CD14-positive monocyte (primary cell): ENCODE results near the gene TSPAN3. TPM values are rescaled to one million over a fixed set of nuclear protein-coding genes. Genes with fewer than 3 reads are reported as not detected.
A peak's percentile ranks its signal among the peaks of the same experiment; 100 is the strongest.

Source experiments
- DNase-seq, 3 donors: peaks; one replicate each; pipeline ENCODE4 v3.0.0-alpha.2; 2011 to 2022
- H2AFZ ChIP-seq: 2 replicates; pipeline ENCODE4 v1.6.0; 2012; ENCODE audit warnings: mild to moderate bottlenecking, low read depth, low read length, inconsistent platforms; ENCODE audit not compliant: insufficient read depth, poor library complexity, severe bottlenecking
- H3K27ac ChIP-seq, 2 donors: 1 replicate in 1 of 2; 2 replicates in 1 of 2; pipeline ENCODE4 v1.5.1; 2012 to 2013; ENCODE audit warnings: low read length in 2 of 2, control low read depth in 1 of 2, inconsistent platforms in 1 of 2, low read depth in 1 of 2, mild to moderate bottlenecking in 1 of 2
- H3K27me3 ChIP-seq, 2 donors: one replicate each; pipeline versions ENCODE4 v1.6.0 to v1.6.1; 2011 to 2013; ENCODE audit warnings: low read length in 2 of 2; ENCODE audit not compliant: control insufficient read depth in 2 of 2, insufficient read depth in 2 of 2
- H3K36me3 ChIP-seq, 2 donors: replicated peaks in 1 of 2; 1 replicate in 1 of 2; 2 replicates in 1 of 2; pipeline versions ENCODE4 v1.5.1 to v1.6.1; 2012 to 2013; ENCODE audit warnings: low read length in 2 of 2, control low read depth in 1 of 2, inconsistent platforms in 1 of 2, mild to moderate bottlenecking in 1 of 2; ENCODE audit not compliant: insufficient read depth in 2 of 2, control insufficient read depth in 1 of 2
- H3K4me1 ChIP-seq, 2 donors: 1 replicate in 1 of 2; 2 replicates in 1 of 2; pipeline versions ENCODE4 v1.5.1 to v1.6.1; 2012 to 2013; ENCODE audit warnings: low read length in 2 of 2, control low read depth in 1 of 2, inconsistent platforms in 1 of 2, mild to moderate bottlenecking in 1 of 2, moderate library complexity in 1 of 2; ENCODE audit not compliant: insufficient read depth in 2 of 2, control insufficient read depth in 1 of 2
- H3K4me2 ChIP-seq: replicated peaks from 2 replicates; pipeline ENCODE3; 2012; ENCODE audit warnings: low read length, moderate library complexity, mild to moderate bottlenecking; ENCODE audit not compliant: poor library complexity, severe bottlenecking; ENCODE audit errors: extremely low read depth
- H3K4me3 ChIP-seq, 3 experiments: fragments of 200-600 bp in 1 of 3; sonication (generic) in 1 of 3; replicated peaks in 1 of 3; 1 replicate in 2 of 3; 2 replicates in 1 of 3; pipeline ENCODE4 v1.5.1; 2011 to 2013; ENCODE audit warnings: low read length in 3 of 3, mild to moderate bottlenecking in 3 of 3, control low read depth in 2 of 3, low read depth in 2 of 3, inconsistent platforms in 1 of 3, moderate library complexity in 1 of 3
- H3K79me2 ChIP-seq: 2 replicates; pipeline ENCODE4 v1.6.0; 2012; ENCODE audit warnings: mild to moderate bottlenecking, control low read depth, inconsistent platforms, low read length, moderate library complexity; ENCODE audit not compliant: insufficient read depth
- H3K9ac ChIP-seq: 2 replicates; pipeline ENCODE4 v1.6.0; 2017; ENCODE audit warnings: low read length, mild to moderate bottlenecking; ENCODE audit not compliant: insufficient read depth, poor library complexity, severe bottlenecking
- H3K9me3 ChIP-seq, 2 donors: replicated peaks in 1 of 2; 1 replicate in 1 of 2; 2 replicates in 1 of 2; pipeline versions ENCODE4 v1.5.1 to v1.6.1; 2012 to 2013; ENCODE audit warnings: low read length in 2 of 2, control low read depth in 1 of 2; ENCODE audit not compliant: control insufficient read depth in 1 of 2, insufficient read depth in 1 of 2
- H4K20me1 ChIP-seq: 2 replicates; pipeline ENCODE4 v1.6.0; 2012; ENCODE audit warnings: mild to moderate bottlenecking, low read length, control low read depth, moderate library complexity; ENCODE audit not compliant: insufficient read depth
- H3K27ac Mint-ChIP-seq, 7 donors: one replicate each; pipeline ENCODE4 v1.8.0; 2020; ENCODE audit warnings: mild to moderate bottlenecking in 7 of 7, mixed read lengths in 7 of 7, moderate library complexity in 6 of 7, inconsistent platforms in 2 of 7
- H3K27me3 Mint-ChIP-seq, 3 donors: one replicate each; pipeline ENCODE4 v1.8.0; 2021 to 2022; ENCODE audit warnings: low read depth in 3 of 3, mild to moderate bottlenecking in 3 of 3, mixed read lengths in 3 of 3, moderate library complexity in 3 of 3, inconsistent platforms in 1 of 3
- H3K36me3 Mint-ChIP-seq, 2 donors: one replicate each; pipeline ENCODE4 v1.8.0; 2020; ENCODE audit warnings: mixed read lengths in 2 of 2, inconsistent platforms in 1 of 2, mild to moderate bottlenecking in 1 of 2
- H3K4me1 Mint-ChIP-seq: one replicate; pipeline ENCODE4 v1.8.0; 2020; ENCODE audit warnings: mild to moderate bottlenecking, mixed read lengths
- H3K4me3 Mint-ChIP-seq, 2 donors: one replicate each; pipeline ENCODE4 v1.8.0; 2020; ENCODE audit warnings: mild to moderate bottlenecking in 2 of 2, mixed read lengths in 2 of 2, moderate library complexity in 1 of 2
- H3K9me3 Mint-ChIP-seq, 7 donors: one replicate each; pipeline ENCODE4 v1.8.0; 2020 to 2022; ENCODE audit warnings: mixed read lengths in 7 of 7, mild to moderate bottlenecking in 6 of 7, moderate library complexity in 6 of 7, inconsistent platforms in 2 of 7
- CTCF ChIP-seq: fragments of 200-600 bp; IDR thresholded peaks from one replicate; pipeline ENCODE4 v1.8.0; 2022; ENCODE audit warnings: antibody characterized with exemption, mild to moderate bottlenecking
- WGBS: methylation state at CpG from one replicate; pipeline ENCODE4 v1.1.5; 2013; ENCODE audit warnings: missing lambda C conversion rate; ENCODE audit not compliant: insufficient coverage; 5-methylcytosine and 5-hydroxymethylcytosine counted together
- intact Hi-C, 2 donors: fragments of 100-400 bp; cut with micrococcal nuclease; formaldehyde crosslinking; loops; one replicate each; pipeline versions ENCODE4 v1.15.0 to v1.15.1; 2023
- polyA plus RNA-seq, 3 donors: library from polyadenylated mRNA; depleted of rRNA in 1 of 3; unstranded in 2 of 3; stranded (reverse) in 1 of 3; fragments of 300-500 nt in 2 of 3; fragments of >200 nt in 1 of 3; fragmentation: Illumina TruSeq in 2 of 3; gene quantifications; 1 replicate in 2 of 3; 2 replicates in 1 of 3; pipeline ENCODE4 v1.2.3, GENCODE V29; 2012 to 2021

The TSPAN3 gene
- polyA plus RNA-seq, 3 donors = 26.0 to 68.0 (median 53.2) TPM

- Mint-ChIP-seq H3K27me3 (no peaks in the 10 kb centered on the region), H3K27ac (peak overlapping the region in 2 of 7 donors; percentile 8 to 61), H3K9me3 (peaks cover 0 to 3% (median 0%) of the 10 kb centered on the region in 7 donors), H3K4me1 (peaks cover 51% of the 10 kb centered on the region), H3K36me3 (no peaks in the 10 kb centered on the region), H3K4me3 (no peak overlapping the region)
- H2AFZ ChIP-seq = no peak overlapping the region
- no peaks in the 10 kb centered on the region for H3K9me3 ChIP-seq
- no peak overlapping the region for H3K4me3 ChIP-seq
- peaks cover 17% of the 10 kb centered on the region for H4K20me1 ChIP-seq
- H3K27ac ChIP-seq = peak overlapping the region in 1 of 2 donors; percentile 52
- no peak for TF ChIP-seq CTCF
- H3K4me2 ChIP-seq = no peak overlapping the region
- peaks cover 47% of the 10 kb centered on the region for H3K79me2 ChIP-seq
- H3K9ac ChIP-seq = no peak overlapping the region
- peaks cover 26 to 52% of the 10 kb centered on the region in 2 donors for H3K4me1 ChIP-seq
- no peak for DNase-seq
- no CpG with 5 or more reads among the region's 2 CpGs for WGBS
- no peaks in the 10 kb centered on the region for H3K36me3 ChIP-seq
- H3K27me3 ChIP-seq = no peaks in the 10 kb centered on the region
- intact Hi-C loops = loop anchor here (10.0 kb wide), 2 partner anchors 69 to 79 kb away; partner anchors contain the start of gene PSTPIP1 (in 1 of the 2)
These were observed 6.8 kb downstream of the TSPAN3 start for GRCh38 chr15:77064063-77064462.

GRCh38 chr15:77063249-77063648 lies 7.7 kb downstream of the TSPAN3 start:
- Mint-ChIP-seq H3K9me3 (peaks cover 0 to 3% (median 0%) of the 10 kb centered on the region in 7 donors), H3K4me3 (no peak overlapping the region), H3K4me1 (peaks cover 47% of the 10 kb centered on the region), H3K36me3 (no peaks in the 10 kb centered on the region), H3K27me3 (no peaks in the 10 kb centered on the region), H3K27ac (no peak overlapping the region)
- intact Hi-C loops = loop anchor here (10.0 kb wide), 2 partner anchors 68 to 78 kb away; partner anchors contain the start of gene PSTPIP1 (in 1 of the 2)
- Histone ChIP-seq H3K4me1 (peaks cover 21 to 47% of the 10 kb centered on the region in 2 donors), H3K79me2 (peaks cover 43% of the 10 kb centered on the region), H3K27me3 (no peaks in the 10 kb centered on the region), H3K36me3 (no peaks in the 10 kb centered on the region), H3K4me2 (no peak overlapping the region), H3K4me3 (no peak overlapping the region), H4K20me1 (peaks cover 21% of the 10 kb centered on the region), H3K9ac (no peak overlapping the region), H3K9me3 (no peaks in the 10 kb centered on the region), H2AFZ (no peak overlapping the region), H3K27ac (no peak overlapping the region)
- no peak for TF ChIP-seq CTCF
- DNase-seq = no peak
